Measurements from ENCODE around the gene PCDHGC5. TPM values are rescaled to one million over a fixed set of nuclear protein-coding genes. Genes with fewer than 3 reads are reported as not detected.

The PCDHGC5 gene
- total and polyA plus RNA-seq, 2 of the 8 experiments (the other 6 are each of a cell fraction or from before 2014, with no cell fraction given): 0.41 to 1.1 TPM

- TF ChIP-seq RFX5 (IDR thresholded peaks at IDR 0.05; ENCODE audit: borderline replicate concordance, low read depth, low read length) (no peak), CEBPB (IDR thresholded peaks at IDR 0.05; ENCODE audit: low read depth, low read length) (no peak), BACH1 (IDR thresholded peaks at IDR 0.05; ENCODE audit: low read length) (no peak)
Measured at GRCh38 chr5:141479776-141480175, 9.1 kb upstream of the PCDHGC5 start (continued).

Measured in H1 (cell line).